T-helper 22 cell (primary cell): ENCODE results near the gene CARHSP1.
"Not testable (repeated sequence)": the region's sequence is repeated elsewhere in the genome, so short reads cannot be mapped to it uniquely, and the experiment has no call there.

Experiments used
- DNase-seq: peaks from one replicate; pipeline ENCODE4 v3.0.0-alpha.2; 2020; ENCODE audit warnings: low read depth

CARHSP1 gene

DNA sequence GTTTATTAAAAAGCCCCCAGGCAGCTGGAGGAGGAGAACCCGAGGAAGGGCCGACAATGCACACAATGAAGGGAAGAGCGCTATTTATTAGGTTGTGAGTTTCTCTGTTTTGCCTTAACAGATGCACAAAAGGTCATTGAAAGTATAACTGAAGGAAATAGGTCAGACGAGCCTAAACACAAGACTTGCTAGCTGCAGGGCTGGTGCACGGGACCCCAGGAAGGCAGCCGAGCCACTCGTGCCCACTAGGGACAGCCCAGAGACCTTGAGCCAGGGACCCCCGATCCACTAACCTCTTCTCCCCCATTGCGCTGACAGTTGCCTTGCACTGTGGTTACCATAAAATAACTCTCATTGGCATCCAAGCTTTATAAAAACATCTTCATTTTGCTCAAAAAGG is 24.6 kb upstream of the CARHSP1 start:
- DNase-seq = no peak

DNA sequence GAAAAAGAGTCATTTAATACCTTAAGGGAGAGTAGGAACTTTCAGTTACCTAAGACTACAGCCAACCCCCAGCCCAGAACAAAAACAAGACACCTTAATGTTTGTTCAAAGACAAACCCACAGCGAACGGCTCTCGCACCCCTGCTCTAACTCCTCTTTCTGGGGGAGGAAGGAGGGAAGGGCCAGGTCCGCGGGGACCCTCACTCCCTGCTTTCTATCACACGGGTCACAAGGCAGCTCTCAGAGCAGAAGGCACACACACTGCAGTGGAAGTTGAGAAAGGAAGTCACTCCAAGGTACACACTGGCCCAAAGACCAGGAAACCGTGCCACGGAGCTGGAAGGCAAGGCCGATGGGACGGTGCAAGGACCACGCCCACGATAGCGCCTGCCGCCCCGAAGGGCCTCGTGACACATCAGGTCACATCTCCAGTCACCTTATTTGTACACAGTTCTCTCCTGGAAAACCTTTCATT is 23.3 kb upstream of the CARHSP1 start:
- DNase-seq = no peak

DNA sequence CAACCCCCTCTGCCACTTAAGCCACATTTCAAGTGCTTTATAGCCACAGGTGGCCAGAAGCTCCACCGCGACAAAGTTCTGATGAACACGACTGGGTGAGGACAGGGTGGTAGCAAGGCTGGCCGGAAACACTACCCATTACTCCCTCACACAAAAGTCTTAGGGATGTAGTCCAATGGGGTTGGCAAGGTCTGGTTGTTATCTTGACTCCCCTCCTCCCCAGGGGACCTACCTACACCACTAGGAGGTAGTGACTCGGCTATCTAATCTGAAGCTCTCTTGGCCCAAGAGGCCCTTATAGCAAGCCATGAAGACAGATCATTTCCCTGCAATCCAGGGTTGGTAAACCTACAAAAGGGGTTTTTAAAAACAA is 21.7 kb upstream of the CARHSP1 start:
- no peak for DNase-seq

DNA sequence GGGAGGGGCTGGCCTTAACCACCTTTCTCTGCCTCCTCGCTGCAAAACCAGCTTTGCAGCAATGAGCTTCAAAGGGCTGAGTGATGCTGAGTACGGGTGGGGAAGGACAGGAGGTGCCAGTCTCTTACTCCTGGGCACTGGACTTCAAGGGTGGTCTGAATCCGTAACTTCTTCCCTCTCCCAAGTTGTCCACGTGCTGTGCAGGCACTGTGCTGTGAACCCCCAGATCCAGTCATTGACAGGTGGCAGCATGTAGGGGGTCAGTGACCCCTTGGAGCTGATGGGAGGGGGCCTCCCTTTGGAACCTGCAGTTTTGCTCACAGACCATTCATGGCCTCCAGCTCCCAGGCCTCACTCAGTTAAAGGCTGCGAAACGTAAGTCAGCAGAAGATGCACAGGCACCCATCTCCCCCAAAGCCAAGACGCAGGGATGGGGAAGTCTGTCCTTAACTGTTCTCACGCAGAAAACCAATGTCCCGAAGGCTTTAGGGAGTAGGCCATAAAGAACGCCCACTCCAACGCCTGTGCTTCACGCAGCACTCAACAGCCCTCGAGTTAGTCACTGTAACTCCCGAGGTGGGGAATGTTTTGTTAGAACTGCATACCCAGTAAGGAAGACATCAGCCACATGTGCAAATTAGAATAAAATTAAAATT is 21.2 kb upstream of the CARHSP1 start:
- DNase-seq = no peak

DNA sequence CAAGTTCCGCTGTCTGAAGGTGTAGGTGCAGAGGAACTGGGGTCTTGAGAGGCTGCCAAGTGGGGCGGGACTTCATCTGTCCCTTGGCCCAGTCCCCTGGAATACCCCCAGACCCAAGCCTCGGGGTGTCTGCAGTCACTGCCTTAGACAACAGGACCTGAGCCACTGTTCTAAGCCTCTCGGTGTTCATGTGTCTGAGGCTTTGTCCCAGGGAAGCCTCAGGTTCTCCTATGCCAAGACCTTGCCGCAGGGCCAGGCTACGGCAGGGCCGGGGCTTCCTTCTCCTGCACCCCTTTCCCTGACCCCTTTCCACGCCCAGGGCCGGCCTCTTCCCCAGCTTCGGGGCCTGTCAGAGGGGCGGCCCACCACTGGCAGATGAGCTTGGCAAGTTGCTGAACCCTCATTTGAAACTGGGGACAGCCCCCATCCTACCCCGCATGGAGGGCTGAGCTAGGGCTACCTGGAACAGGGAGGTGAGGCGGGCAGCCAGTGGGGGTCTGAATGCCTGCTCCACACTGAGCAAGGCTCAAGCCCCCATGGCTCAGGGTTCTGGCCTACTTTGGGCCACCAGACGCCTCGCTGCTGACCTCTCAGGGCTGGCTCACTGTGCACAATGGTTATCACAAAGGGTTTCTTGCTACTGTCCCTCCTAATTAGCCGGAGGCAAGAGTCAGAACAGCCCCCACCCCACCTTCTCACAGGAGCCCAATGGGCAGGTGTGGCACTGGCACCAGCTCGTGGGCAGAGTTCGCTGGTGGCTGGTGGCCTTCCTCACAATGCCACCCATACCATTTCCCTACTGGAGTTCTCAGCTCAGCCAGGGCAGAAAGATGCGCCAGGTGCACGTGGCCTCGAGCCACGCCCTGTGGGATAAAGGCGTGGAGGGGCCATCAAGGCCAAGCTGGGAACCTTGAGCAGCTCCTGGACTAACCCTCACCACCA is 20.4 kb upstream of the CARHSP1 start:
- DNase-seq = no peak

DNA sequence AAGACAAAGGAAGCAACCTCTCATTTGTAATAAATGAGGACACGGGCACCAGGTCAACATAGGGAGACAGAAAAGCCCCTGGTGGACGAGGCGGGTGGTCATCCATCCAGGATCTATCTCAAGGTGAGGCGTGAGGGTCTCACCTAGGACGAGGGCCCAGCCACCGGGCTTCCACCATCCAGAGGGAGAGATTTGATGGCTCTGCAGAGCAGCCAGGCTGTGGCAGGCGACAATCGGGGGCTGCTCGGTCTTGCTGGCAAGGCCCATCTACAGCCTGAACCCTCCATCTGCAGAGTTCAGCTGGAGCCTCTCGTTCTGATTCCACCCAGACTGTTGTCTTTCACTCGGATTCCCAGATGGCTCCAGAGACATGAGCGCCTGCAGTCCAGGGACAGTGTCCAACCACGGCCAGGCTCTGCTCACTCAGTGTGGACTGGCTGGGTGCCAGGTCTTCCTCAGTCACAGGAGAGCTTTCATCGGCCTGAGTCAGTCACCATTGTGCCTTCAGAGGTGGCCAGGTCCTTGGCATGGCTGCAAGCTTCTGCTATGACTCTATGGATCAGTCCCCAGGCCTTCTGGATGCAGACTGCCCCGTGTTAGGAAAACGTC is 19.2 kb upstream of the CARHSP1 start:
- no peak for DNase-seq

DNA sequence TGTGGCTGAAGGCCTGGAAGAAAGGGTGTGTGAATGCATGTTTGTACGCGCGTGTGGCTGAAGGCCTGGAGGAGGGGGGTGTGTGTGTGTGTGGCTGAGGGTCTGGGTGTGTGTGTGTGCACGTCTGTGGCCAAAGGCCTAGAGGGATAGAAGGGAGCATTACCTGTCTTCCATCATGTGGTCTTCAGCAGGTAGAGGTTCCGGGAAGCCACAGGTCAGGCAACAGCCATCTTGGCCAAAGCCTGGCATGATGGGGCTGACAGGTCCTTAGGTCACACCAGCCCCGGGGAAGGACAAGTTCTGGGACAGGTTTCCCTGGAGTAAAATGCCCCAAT is 18.6 kb upstream of the CARHSP1 start:
- no peak for DNase-seq

GRCh38 chr16:8886593-8887430 is 18.0 kb upstream of the CARHSP1 start:
- no peak for DNase-seq

GRCh38 chr16:8885674-8886592 is 17.1 kb upstream of the CARHSP1 start:
- DNase-seq = no peak

DNA sequence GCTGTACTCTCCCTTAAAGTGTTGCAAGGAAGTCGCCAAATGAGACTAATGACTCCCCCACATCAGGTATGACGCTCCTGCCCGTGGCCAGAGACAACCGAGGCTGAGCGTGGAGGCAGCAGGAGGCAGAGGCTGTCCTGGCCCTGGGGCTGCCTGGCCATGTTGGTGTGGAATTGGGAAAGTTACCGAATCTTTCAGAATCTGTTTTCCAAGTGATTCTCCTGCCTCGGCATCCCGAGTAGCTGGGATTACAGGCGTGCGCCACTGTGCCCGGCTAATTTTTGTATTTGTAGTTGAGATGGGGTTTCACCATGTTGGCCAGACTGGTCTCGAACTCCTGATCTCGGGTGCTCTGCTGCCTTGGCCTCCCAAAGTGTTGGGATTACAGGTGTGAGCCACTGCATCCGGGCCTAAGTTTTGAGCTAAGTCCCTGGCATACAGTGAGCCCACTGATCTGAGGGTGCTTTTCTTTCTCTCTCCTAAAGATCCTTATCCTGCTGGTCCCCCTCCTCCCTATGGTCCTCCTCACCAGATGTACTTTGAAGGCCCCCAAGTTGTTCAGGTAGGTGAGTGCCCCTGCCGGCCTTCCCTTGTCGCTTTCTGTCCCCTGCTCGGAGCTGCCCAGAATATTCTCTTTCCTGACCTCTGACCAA is 14.0 kb upstream of the CARHSP1 start:
- no peak for DNase-seq

- no peak for DNase-seq
Observed at GRCh38 chr16:8882041-8882617, 13.3 kb upstream of the CARHSP1 start, which contains the start of gene LITAFD. Gene LITAFD (plus strand): TSS chr16:8882351. CDS start chr16:8884356, 2,005 bp downstream.

DNA sequence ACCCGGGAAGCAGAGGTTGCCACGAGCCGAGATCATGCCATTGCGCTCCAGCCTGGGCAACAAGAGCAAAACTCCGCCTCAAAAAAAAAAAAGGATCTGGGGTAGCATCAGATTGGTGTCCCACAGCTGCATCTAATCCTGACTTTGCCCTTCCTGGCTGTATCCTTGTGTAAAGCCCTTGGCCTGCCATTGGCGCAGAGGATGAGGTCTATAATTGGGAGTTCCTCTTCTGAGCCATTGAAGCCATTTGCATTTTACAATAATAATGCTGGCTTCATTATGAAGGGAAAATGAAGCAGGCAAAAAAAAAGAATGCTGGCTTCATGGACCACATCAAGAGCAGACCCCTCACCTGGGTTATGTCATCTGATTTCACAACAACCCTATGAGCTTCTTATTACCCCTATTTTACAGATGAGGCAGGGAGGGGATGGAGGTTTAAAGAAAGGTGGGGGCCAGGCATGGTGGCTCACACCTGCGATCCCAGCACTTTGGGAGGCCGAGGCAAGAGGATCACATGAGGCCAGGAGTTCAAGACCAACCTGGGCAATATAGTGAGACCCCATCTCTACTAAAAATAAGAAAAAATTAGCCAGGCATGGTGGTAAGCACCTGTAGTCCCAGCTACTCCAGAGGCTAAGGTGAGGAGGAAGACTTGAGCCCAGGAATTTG is 12.2 kb upstream of the CARHSP1 start:
- no peak for DNase-seq

- no peak for DNase-seq
Observed at GRCh38 chr16:8878523-8878911, 9.7 kb upstream of the CARHSP1 start.

- DNase-seq = no peak
Observed at GRCh38 chr16:8877894-8878522, 9.2 kb upstream of the CARHSP1 start.

GRCh38 chr16:8875317-8875716 is 6.5 kb upstream of the CARHSP1 start:
- DNase-seq = not testable (repeated sequence)

- DNase-seq = no peak
Observed at GRCh38 chr16:8874388-8874787, 5.6 kb upstream of the CARHSP1 start.

- not testable (repeated sequence) for DNase-seq
Observed at GRCh38 chr16:8873866-8874195, 5.0 kb upstream of the CARHSP1 start.

DNA sequence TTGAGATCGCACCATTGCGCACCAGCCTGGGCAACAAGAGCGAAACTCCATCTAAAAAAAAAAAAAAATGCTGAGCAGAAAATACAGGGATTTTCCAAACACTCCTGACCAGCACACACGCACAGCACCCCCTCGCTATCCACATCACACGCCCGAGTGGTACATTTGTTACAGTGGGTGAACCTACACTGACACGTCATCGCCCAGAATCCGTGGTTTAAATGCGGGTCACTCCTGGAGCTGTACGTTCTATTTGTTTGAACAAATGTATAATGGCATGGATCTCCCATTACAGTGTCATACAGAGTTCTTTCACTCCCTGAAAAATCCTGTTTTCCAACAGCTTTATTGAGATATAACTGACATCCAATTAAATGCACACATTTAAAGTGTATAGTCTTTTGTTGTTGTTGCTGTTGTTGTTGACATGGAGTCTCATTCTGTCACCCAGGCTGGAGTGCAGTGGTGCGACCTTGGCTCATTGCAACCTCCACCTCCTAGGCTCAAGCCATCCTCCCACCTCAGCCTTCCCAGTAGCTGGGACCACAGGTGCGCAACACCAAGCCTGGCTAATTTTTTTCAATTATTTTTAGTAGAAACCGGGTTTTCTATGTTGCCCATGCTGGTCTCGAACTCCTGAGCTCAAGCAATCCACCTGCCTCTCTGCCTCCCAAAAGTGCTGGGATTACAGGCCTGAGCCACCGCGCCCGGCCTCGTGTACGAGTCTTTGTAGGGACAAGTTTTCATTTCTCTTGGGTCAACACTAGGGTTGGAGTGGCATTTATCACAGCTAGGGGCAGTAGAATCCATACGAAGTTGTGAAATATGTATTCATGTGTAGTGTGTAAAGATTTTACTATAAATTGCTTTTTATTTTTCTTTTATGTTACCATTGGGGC is 4.4 kb upstream of the CARHSP1 start:
- DNase-seq = no peak
